OCI-LY7 (cell line): ENCODE measurements around the gene EHD4.

Source experiments
- EZH2phosphoT487 ChIP-seq: fragments of 200-600 bp; sonication (generic); IDR thresholded peaks from 2 replicates; pipeline ENCODE4 v1.6.1; 2018; ENCODE audit warnings: low read depth, borderline replicate concordance, mild to moderate bottlenecking, mixed run types, antibody characterized with exemption, low read length, moderate library complexity, mixed read lengths
- TF ChIP-seq, protein P1 (sequence below): fragments of 200-600 bp; sonication (generic); conservative IDR thresholded peaks from 2 replicates; pipeline ENCODE4 v1.5.1; 2014; ENCODE audit warnings: mild to moderate bottlenecking, antibody characterized with exemption, low read length, moderate library complexity, mixed read lengths

DNA sequence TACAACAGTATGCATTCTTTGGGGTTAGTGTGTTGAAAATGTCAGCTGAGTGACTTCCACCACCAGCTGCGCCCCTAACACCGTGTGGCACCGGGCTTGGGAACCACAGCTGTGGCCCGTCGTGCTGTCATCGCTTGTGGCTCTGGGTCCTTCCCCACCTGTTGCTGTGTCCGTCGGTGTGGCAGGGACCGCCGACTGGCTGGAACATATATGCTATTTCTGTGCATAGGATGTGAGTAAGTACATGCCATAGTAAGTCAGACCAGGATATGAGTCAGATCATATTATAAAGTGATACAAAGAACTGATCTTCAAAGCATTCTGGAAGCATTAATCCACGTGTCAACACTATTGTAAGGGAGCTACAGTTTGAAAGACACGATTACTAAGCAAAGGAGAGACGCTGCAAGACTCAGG, 31.9 kb downstream of the EHD4 start:
- TF ChIP-seq, protein P1, sequence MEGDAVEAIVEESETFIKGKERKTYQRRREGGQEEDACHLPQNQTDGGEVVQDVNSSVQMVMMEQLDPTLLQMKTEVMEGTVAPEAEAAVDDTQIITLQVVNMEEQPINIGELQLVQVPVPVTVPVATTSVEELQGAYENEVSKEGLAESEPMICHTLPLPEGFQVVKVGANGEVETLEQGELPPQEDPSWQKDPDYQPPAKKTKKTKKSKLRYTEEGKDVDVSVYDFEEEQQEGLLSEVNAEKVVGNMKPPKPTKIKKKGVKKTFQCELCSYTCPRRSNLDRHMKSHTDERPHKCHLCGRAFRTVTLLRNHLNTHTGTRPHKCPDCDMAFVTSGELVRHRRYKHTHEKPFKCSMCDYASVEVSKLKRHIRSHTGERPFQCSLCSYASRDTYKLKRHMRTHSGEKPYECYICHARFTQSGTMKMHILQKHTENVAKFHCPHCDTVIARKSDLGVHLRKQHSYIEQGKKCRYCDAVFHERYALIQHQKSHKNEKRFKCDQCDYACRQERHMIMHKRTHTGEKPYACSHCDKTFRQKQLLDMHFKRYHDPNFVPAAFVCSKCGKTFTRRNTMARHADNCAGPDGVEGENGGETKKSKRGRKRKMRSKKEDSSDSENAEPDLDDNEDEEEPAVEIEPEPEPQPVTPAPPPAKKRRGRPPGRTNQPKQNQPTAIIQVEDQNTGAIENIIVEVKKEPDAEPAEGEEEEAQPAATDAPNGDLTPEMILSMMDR = no peak
- no peak for TF ChIP-seq EZH2phosphoT487
